Endothelial cell of hepatic sinusoid (primary cell): Measurements from ENCODE around the gene OTUB2.
"Not testable (repeated sequence)": the region's sequence is repeated elsewhere in the genome, so short reads cannot be mapped to it uniquely, and the experiment has no call there.

ENCODE experiments used
- in situ Hi-C: cut with HindIII; loops from 2 replicates; pipeline ENCODE4 v1.10.0; 2017; ENCODE audit warnings: low sequenced_read_pairs

OTUB2 gene

GRCh38 chr14:94052662-94053061 is 26.5 kb downstream of the OTUB2 start:
- in situ Hi-C loops: no loop called here

- in situ Hi-C loops: no loop called here
Measured at GRCh38 chr14:94054401-94054800, 28.3 kb downstream of the OTUB2 start.

GRCh38 chr14:94054936-94055335 is 28.8 kb downstream of the OTUB2 start:
- in situ Hi-C loops: no loop called here

GRCh38 chr14:94056579-94057308 is 30.6 kb downstream of the OTUB2 start:
- in situ Hi-C loops: no loop called here

GRCh38 chr14:94058128-94058673 is 32.1 kb downstream of the OTUB2 start:
- in situ Hi-C loops: no loop called here

- in situ Hi-C loops: no loop called here
Measured at GRCh38 chr14:94058674-94059138, 32.6 kb downstream of the OTUB2 start.

GRCh38 chr14:94059998-94060397 is 33.9 kb downstream of the OTUB2 start:
- in situ Hi-C loops: no loop called here

GRCh38 chr14:94062344-94062940 is 36.3 kb downstream of the OTUB2 start:
- in situ Hi-C loops: no loop called here

- in situ Hi-C loops: no loop called here
Measured at GRCh38 chr14:94066089-94066676, 40.0 kb downstream of the OTUB2 start.

GRCh38 chr14:94072076-94072475 is 45.9 kb downstream of the OTUB2 start:
- in situ Hi-C loops: not testable (repeated sequence)

- in situ Hi-C loops: no loop called here
Measured at GRCh38 chr14:94074534-94074933, 48.4 kb downstream of the OTUB2 start.

GRCh38 chr14:94075008-94075407 is 48.9 kb downstream of the OTUB2 start:
- in situ Hi-C loops: loop anchor here (5.0 kb wide), 1 partner anchor 48 kb away; the partner anchor contains the start of gene OTUB2

GRCh38 chr14:94077111-94077821 is 51.1 kb downstream of the OTUB2 start:
- in situ Hi-C loops: loop anchor here (5.0 kb wide), 1 partner anchor 50 kb away; the partner anchor contains the start of gene OTUB2

- in situ Hi-C loops: loop anchor here (5.0 kb wide), 1 partner anchor 51 kb away; the partner anchor contains the start of gene OTUB2
Measured at GRCh38 chr14:94077823-94078222, 51.7 kb downstream of the OTUB2 start.

GRCh38 chr14:94079891-94080620 is 53.9 kb downstream of the OTUB2 start:
- in situ Hi-C loops: loop anchor here (5.0 kb wide), 1 partner anchor 53 kb away; the partner anchor contains the start of gene OTUB2

- in situ Hi-C loops: no loop called here
Measured at GRCh38 chr14:94080621-94081385, 54.7 kb downstream of the OTUB2 start, which contains the start of the genes DDX24 and IFI27L1. TSS of gene DDX24 (minus strand) at chr14:94081202. CDS start at chr14:94079742, 1,460 bp downstream. TSS of gene IFI27L1 (plus strand) at chr14:94081310. CDS start at chr14:94096938, 15,628 bp downstream.

GRCh38 chr14:94081386-94081820 is 55.3 kb downstream of the OTUB2 start:
- in situ Hi-C loops: no loop called here

GRCh38 chr14:94087891-94088290 is 61.8 kb downstream of the OTUB2 start:
- in situ Hi-C loops: loop anchor here (5.0 kb wide), 1 partner anchor 49 kb away; no protein-coding TSS in a partner anchor

GRCh38 chr14:94088516-94088915 is 62.4 kb downstream of the OTUB2 start:
- in situ Hi-C loops: loop anchor here (5.0 kb wide), 1 partner anchor 49 kb away; no protein-coding TSS in a partner anchor
